ENCODE data around the gene PHF2. TPM values are rescaled to one million over a fixed set of nuclear protein-coding genes. Genes with fewer than 3 reads are reported as not detected.
"Not testable (repeated sequence)": the region's sequence is repeated elsewhere in the genome, so short reads cannot be mapped to it uniquely, and the experiment has no call there.

PHF2 gene
- polyA plus RNA-seq, 3 donors = 34.4 to 42.1 (median 39.2) TPM

- DNase-seq = no peak
These were observed 88.8 kb downstream of the PHF2 start for GRCh38 chr9:93665128-93665636.

GRCh38 chr9:93665637-93666438, 89.5 kb downstream of the PHF2 start:
- DNase-seq = peak; percentile 35

GRCh38 chr9:93666439-93666784, 90.0 kb downstream of the PHF2 start:
- not testable (repeated sequence) for DNase-seq

GRCh38 chr9:93667006-93667405, 90.6 kb downstream of the PHF2 start:
- DNase-seq = no peak

- DNase-seq = no peak
These were observed 91.2 kb downstream of the PHF2 start for GRCh38 chr9:93667627-93668026.

- DNase-seq = no peak
These were observed 92.0 kb downstream of the PHF2 start for GRCh38 chr9:93668261-93668871.

GRCh38 chr9:93669116-93669957, 93.0 kb downstream of the PHF2 start:
- DNase-seq = no peak

- no peak for DNase-seq
These were observed 93.5 kb downstream of the PHF2 start for GRCh38 chr9:93669958-93670207.

- DNase-seq = no peak
These were observed 94.0 kb downstream of the PHF2 start for GRCh38 chr9:93670208-93671019.

GRCh38 chr9:93671020-93671338, 94.6 kb downstream of the PHF2 start:
- no peak for DNase-seq

GRCh38 chr9:93672330-93673020, 96.1 kb downstream of the PHF2 start:
- not testable (repeated sequence) for DNase-seq

- no peak for DNase-seq
These were observed 96.8 kb downstream of the PHF2 start for GRCh38 chr9:93673021-93673838.

GRCh38 chr9:93673839-93674334, 97.5 kb downstream of the PHF2 start:
- DNase-seq = no peak

- DNase-seq = no peak
These were observed 98.4 kb downstream of the PHF2 start for GRCh38 chr9:93674580-93675335.

GRCh38 chr9:93675336-93676150, 99.2 kb downstream of the PHF2 start:
- no peak for DNase-seq

GRCh38 chr9:93676310-93677047, 100.1 kb downstream of the PHF2 start:
- DNase-seq = no peak

GRCh38 chr9:93677048-93677571, 100.7 kb downstream of the PHF2 start:
- no peak for DNase-seq
